G401 (cell line): ENCODE data around the gene NXN. TPM values are rescaled to one million over a fixed set of nuclear protein-coding genes. Genes with fewer than 3 reads are reported as not detected.

ENCODE experiments used
- total RNA-seq: library from RNA; depleted of rRNA; stranded (reverse); fragments of >200 nt; shearing (Covaris generic); gene quantifications from 2 replicates; pipeline ENCODE4 v1.2.3, GENCODE V29; 2014; rRNA removed

NXN gene
- total RNA-seq, 1 experiment from 2014 or later = 147 TPM

Other genes with a start within 250 kb of the NXN start
- 39.4 and 42.0 TPM in 2 replicates for gene TLCD3A, start 247.2 kb downstream of the NXN start, total RNA-seq
- 36.1 and 39.9 TPM in 2 replicates for gene GEMIN4, start 227.5 kb downstream of the NXN start, total RNA-seq
- 87.4 and 182 TPM in 2 replicates for gene GLOD4, start 197.5 kb downstream of the NXN start, total RNA-seq
- 54.1 and 71.0 TPM in 2 replicates for gene MRM3, start 197.4 kb downstream of the NXN start, total RNA-seq
- gene TIMM22, start 17.4 kb upstream of the NXN start, total RNA-seq = 25.9 and 27.4 TPM in 2 replicates
- gene ABR, start 200.2 kb upstream of the NXN start, total RNA-seq = 118 and 128 TPM in 2 replicates